Measurements from ENCODE around the gene DOCK7. TPM values are rescaled to one million over a fixed set of nuclear protein-coding genes. Genes with fewer than 3 reads are reported as not detected.

Gene DOCK7
- total and polyA plus RNA-seq, 2 of the 13 experiments (the other 11 are each of a cell fraction or from before 2014, with no cell fraction given), result 45.7 to 67.2 TPM

DNA sequence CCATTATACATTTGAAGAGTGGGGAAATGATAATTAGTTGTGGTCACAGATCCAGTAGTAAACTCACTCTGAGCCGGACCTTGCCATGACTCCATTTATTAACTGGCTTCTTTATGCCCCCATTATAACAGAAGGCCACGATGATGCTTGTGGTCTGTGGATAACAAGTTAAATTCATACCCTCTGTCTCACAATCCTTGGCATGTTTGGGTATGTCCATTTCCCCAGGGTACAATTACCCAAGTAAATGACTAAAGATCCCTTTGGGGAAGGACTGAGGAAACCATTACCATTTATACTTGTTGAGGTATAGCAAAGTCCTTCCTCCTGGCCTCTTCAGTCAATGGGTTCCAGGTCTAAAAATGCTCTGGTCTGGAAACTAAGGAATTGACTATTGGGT lies 258.6 kb downstream of the DOCK7 start (continued):
- TF ChIP-seq, protein P1, sequence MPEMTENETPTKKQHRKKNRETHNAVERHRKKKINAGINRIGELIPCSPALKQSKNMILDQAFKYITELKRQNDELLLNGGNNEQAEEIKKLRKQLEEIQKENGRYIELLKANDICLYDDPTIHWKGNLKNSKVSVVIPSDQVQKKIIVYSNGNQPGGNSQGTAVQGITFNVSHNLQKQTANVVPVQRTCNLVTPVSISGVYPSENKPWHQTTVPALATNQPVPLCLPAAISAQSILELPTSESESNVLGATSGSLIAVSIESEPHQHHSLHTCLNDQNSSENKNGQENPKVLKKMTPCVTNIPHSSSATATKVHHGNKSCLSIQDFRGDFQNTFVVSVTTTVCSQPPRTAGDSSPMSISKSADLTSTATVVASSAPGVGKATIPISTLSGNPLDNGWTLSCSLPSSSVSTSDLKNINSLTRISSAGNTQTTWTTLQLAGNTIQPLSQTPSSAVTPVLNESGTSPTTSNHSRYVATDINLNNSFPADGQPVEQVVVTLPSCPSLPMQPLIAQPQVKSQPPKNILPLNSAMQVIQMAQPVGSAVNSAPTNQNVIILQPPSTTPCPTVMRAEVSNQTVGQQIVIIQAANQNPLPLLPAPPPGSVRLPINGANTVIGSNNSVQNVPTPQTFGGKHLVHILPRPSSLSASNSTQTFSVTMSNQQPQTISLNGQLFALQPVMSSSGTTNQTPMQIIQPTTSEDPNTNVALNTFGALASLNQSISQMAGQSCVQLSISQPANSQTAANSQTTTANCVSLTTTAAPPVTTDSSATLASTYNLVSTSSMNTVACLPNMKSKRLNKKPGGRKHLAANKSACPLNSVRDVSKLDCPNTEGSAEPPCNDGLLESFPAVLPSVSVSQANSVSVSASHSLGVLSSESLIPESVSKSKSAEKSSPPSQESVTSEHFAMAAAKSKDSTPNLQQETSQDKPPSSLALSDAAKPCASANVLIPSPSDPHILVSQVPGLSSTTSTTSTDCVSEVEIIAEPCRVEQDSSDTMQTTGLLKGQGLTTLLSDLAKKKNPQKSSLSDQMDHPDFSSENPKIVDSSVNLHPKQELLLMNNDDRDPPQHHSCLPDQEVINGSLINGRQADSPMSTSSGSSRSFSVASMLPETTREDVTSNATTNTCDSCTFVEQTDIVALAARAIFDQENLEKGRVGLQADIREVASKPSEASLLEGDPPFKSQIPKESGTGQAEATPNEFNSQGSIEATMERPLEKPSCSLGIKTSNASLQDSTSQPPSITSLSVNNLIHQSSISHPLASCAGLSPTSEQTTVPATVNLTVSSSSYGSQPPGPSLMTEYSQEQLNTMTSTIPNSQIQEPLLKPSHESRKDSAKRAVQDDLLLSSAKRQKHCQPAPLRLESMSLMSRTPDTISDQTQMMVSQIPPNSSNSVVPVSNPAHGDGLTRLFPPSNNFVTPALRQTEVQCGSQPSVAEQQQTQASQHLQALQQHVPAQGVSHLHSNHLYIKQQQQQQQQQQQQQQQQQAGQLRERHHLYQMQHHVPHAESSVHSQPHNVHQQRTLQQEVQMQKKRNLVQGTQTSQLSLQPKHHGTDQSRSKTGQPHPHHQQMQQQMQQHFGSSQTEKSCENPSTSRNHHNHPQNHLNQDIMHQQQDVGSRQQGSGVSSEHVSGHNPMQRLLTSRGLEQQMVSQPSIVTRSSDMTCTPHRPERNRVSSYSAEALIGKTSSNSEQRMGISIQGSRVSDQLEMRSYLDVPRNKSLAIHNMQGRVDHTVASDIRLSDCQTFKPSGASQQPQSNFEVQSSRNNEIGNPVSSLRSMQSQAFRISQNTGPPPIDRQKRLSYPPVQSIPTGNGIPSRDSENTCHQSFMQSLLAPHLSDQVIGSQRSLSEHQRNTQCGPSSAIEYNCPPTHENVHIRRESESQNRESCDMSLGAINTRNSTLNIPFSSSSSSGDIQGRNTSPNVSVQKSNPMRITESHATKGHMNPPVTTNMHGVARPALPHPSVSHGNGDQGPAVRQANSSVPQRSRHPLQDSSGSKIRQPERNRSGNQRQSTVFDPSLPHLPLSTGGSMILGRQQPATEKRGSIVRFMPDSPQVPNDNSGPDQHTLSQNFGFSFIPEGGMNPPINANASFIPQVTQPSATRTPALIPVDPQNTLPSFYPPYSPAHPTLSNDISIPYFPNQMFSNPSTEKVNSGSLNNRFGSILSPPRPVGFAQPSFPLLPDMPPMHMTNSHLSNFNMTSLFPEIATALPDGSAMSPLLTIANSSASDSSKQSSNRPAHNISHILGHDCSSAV (CRISPR knock-in tag; IDR thresholded peaks at IDR 0.05; ENCODE audit: borderline replicate concordance), result no peak
- TF ChIP-seq ZNF75D (CRISPR knock-in tag; IDR thresholded peaks at IDR 0.05; ENCODE audit: borderline replicate concordance) (no peak), PAX8 (CRISPR knock-in tag; IDR thresholded peaks at IDR 0.05; ENCODE audit: borderline replicate concordance) (no peak)
- TF ChIP-seq, protein P2, sequence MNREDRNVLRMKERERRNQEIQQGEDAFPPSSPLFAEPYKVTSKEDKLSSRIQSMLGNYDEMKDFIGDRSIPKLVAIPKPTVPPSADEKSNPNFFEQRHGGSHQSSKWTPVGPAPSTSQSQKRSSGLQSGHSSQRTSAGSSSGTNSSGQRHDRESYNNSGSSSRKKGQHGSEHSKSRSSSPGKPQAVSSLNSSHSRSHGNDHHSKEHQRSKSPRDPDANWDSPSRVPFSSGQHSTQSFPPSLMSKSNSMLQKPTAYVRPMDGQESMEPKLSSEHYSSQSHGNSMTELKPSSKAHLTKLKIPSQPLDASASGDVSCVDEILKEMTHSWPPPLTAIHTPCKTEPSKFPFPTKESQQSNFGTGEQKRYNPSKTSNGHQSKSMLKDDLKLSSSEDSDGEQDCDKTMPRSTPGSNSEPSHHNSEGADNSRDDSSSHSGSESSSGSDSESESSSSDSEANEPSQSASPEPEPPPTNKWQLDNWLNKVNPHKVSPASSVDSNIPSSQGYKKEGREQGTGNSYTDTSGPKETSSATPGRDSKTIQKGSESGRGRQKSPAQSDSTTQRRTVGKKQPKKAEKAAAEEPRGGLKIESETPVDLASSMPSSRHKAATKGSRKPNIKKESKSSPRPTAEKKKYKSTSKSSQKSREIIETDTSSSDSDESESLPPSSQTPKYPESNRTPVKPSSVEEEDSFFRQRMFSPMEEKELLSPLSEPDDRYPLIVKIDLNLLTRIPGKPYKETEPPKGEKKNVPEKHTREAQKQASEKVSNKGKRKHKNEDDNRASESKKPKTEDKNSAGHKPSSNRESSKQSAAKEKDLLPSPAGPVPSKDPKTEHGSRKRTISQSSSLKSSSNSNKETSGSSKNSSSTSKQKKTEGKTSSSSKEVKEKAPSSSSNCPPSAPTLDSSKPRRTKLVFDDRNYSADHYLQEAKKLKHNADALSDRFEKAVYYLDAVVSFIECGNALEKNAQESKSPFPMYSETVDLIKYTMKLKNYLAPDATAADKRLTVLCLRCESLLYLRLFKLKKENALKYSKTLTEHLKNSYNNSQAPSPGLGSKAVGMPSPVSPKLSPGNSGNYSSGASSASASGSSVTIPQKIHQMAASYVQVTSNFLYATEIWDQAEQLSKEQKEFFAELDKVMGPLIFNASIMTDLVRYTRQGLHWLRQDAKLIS (CRISPR knock-in tag; IDR thresholded peaks at IDR 0.05), result no peak

All from HepG2 (cell line).